Fibroblast of the aortic adventitia (primary cell): ENCODE results near the gene USP36. TPM values are rescaled to one million over a fixed set of nuclear protein-coding genes. Genes with fewer than 3 reads are reported as not detected.
A peak's percentile ranks its signal among the peaks of the same experiment; 100 is the strongest.
"Not testable (repeated sequence)": the region's sequence is repeated elsewhere in the genome, so short reads cannot be mapped to it uniquely, and the experiment has no call there.

Experiments used
- DNase-seq: peaks from one replicate; pipeline ENCODE4 v3.0.0-alpha.2; 2010; ENCODE audit warnings: low read depth
- H3K4me3 ChIP-seq: 2 replicates; pipeline ENCODE4 v1.5.1; 2011; ENCODE audit warnings: low read depth, mild to moderate bottlenecking, control low read depth, low read length, moderate library complexity
- CTCF ChIP-seq: IDR thresholded peaks from 2 replicates; pipeline ENCODE4 v1.5.1; 2011; ENCODE audit warnings: mild to moderate bottlenecking, low read length, control low read depth, inconsistent platforms; ENCODE audit not compliant: insufficient read depth
- total RNA-seq: library from RNA; depleted of rRNA; stranded (reverse); fragments of >200 nt; gene quantifications from 2 replicates; pipeline ENCODE4 v1.2.3, GENCODE V29; 2012; ENCODE audit warnings: low replicate concordance

USP36 gene
- total RNA-seq, 1 donor = 36.7 TPM

GRCh38 chr17:78781104-78781892, 59.3 kb downstream of the USP36 start:
- peak; percentile 19 for DNase-seq
- TF ChIP-seq CTCF = no peak
- peak overlapping the region; percentile 80 for H3K4me3 ChIP-seq

GRCh38 chr17:78780335-78780734, 60.3 kb downstream of the USP36 start:
- TF ChIP-seq CTCF = no peak
- no peak overlapping the region for H3K4me3 ChIP-seq
- DNase-seq = no peak

GRCh38 chr17:78779850-78780249, 60.8 kb downstream of the USP36 start:
- TF ChIP-seq CTCF = no peak
- no peak overlapping the region for H3K4me3 ChIP-seq
- no peak for DNase-seq

GRCh38 chr17:78779286-78779651, 61.3 kb downstream of the USP36 start:
- not testable (repeated sequence) for H3K4me3 ChIP-seq, DNase-seq

- no peak for DNase-seq
- TF ChIP-seq CTCF = no peak
- H3K4me3 ChIP-seq = no peak overlapping the region
These were observed 62.7 kb downstream of the USP36 start for GRCh38 chr17:78777881-78778280.

- H3K4me3 ChIP-seq = peak overlapping the region; percentile 48
- DNase-seq = peak; percentile 34
- no peak for TF ChIP-seq CTCF
These were observed 65.5 kb downstream of the USP36 start for GRCh38 chr17:78774956-78775571.

- peak; percentile 17 for DNase-seq
- TF ChIP-seq CTCF = no peak
- H3K4me3 ChIP-seq = peak overlapping the region; percentile 48
These were observed 66.2 kb downstream of the USP36 start for GRCh38 chr17:78774453-78774852.
